Gastrocnemius medialis (tissue), 4 donors: ENCODE measurements around the gene ZNF281.

ENCODE experiments used
- CTCF ChIP-seq, 5 experiments: fragments of 450-650 bp in 3 of 5; fragments of 200-600 bp in 2 of 5; sonication (generic) in 2 of 5; IDR thresholded peaks in 4 of 5; conservative IDR thresholded peaks in 1 of 5; 1 replicate in 4 of 5; 2 replicates in 1 of 5; pipeline ENCODE4 v1.5.1; 2016 to 2019; ENCODE audit warnings: antibody characterized with exemption in 5 of 5, mild to moderate bottlenecking in 3 of 5, moderate library complexity in 3 of 5
- POLR2A ChIP-seq, 2 donors: fragments of 450-650 bp; IDR thresholded peaks; one replicate each; pipeline ENCODE4 v1.6.1; 2017; ENCODE audit warnings: antibody characterized with exemption in 2 of 2, mild to moderate bottlenecking in 2 of 2, moderate library complexity in 2 of 2

- TF ChIP-seq CTCF (IDR thresholded peaks at IDR 0.05 in 4 of 5, conservative IDR thresholded peaks at IDR 0.05 in 1 of 5) (no peak), POLR2A (IDR thresholded peaks at IDR 0.05) (no peak)
Observed at GRCh38 chr1:200386416-200386815, 23.4 kb downstream of the ZNF281 start.
